IPS DF 19.7 (cell line): ENCODE results near the gene LYZ.
"Not testable (repeated sequence)": the region's sequence is repeated elsewhere in the genome, so short reads cannot be mapped to it uniquely, and the experiment has no call there.

Source experiments
- DNase-seq: peaks from one replicate; pipeline ENCODE4 v3.0.0-alpha.2; 2013; ENCODE audit warnings: low read depth, low spot score

The LYZ gene

DNA sequence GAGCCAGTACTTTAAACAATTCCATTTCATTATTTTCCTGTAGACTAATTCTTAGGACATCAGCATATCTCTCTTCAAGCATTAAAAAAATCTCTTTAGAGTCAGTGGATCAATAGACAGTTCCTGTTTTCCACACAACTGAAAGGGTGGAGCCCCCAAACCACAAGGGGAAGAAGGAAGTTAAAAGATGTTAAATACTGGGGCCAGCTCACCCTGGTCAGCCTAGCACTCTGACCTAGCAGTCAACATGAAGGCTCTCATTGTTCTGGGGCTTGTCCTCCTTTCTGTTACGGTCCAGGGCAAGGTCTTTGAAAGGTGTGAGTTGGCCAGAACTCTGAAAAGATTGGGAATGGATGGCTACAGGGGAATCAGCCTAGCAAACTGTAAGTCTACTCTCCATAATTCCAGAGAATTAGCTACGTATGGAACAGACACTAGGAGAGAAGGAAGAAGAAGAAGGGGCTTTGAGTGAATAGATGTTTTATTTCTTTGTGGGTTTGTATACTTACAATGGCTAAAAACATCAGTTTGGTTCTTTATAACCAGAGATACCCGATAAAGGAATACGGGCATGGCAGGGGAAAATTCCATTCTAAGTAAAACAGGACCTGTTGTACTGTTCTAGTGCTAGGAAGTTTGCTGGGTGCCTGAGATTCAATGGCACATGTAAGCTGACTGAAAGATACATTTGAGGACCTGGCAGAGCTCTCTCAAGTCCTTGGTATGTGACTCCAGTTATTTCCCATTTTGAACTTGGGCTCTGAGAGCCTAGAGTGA is at the start of gene LYZ:
Gene LYZ, plus strand, starts transcription at position 220 of the 777 bp plus-strand sequence. Its CDS starts 28 bp downstream, at position 248.
- DNase-seq: no peak

DNA sequence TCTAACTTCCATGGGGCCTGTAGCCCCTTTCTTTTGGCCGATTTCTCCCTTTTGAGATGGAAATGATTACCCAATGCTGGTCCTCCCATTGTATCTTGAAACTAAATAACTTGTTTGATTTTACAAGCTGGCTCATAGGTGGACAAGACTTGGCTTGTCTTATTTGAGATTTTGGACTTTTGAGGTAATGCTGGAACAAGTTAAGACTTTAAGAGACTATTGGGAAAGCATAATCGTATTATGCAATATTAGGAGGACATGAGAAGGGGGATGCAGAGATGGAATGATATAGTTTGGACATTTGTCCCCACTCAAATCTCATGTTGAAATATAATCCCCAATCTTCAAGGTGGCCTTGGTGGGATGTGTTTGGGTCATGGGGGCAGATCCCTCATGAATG is 49.2 kb upstream of the LYZ start:
- no peak for DNase-seq

GRCh38 chr12:69304284-69304683 is 43.9 kb upstream of the LYZ start:
- DNase-seq: no peak

- no peak for DNase-seq
Observed at GRCh38 chr12:69309461-69309860, 38.7 kb upstream of the LYZ start.

DNA sequence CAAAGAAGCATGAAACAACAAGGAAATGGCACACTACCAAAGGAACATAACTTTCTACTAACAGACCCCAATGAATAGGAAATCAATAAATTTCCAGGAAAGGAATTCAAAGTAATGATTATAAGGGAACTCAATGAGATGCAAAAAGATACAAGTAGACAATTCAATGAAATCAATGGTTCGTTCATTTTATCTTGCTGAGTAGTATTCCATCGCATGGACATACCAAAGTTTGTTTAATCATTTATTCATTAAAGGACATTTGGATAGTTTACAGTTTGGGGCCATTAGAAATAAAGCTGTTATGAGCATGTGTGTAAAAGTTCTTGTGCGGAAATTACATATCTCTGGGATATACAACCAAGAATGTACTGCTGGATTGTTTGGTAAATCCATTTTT is 35.0 kb upstream of the LYZ start:
- DNase-seq: no peak

DNA sequence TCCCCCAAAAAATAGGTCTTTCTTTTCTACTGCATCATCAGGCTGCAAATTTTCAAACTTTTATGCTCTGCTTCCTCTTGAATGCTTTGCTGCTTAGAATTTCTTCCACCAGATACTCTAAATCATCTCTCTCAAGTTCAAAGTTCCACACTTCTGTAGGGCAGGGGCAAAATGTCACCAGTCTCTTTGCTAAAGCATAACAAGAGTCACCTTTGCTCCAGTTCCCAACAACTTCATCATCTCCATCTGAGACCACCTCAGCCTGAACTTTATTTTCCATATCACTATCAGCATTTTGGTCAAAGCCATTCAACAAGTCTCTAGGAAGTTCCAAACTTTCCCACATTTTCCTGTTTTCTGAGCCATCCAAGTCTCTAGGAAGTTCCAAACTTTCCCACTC is 31.4 kb upstream of the LYZ start:
- not testable (repeated sequence) for DNase-seq

DNA sequence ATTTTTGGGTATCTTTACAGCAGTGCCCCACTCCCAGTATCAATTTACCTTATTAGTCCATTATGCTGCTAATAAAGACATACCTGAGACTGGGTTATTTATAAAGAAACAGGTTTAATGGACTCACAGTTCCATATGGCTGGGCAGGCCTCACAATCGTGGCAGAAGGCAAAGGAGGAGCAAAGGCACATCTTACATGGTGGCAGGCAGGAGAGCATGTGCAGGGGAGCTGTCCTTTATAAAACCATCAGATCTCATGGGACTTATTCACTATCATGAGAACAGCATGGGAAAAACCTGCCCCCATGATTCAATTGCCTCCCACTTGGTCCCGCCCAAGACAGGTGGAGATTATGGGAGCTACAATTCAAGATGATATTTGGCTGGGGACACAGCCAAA is 30.9 kb upstream of the LYZ start:
- DNase-seq: not testable (repeated sequence)

DNA sequence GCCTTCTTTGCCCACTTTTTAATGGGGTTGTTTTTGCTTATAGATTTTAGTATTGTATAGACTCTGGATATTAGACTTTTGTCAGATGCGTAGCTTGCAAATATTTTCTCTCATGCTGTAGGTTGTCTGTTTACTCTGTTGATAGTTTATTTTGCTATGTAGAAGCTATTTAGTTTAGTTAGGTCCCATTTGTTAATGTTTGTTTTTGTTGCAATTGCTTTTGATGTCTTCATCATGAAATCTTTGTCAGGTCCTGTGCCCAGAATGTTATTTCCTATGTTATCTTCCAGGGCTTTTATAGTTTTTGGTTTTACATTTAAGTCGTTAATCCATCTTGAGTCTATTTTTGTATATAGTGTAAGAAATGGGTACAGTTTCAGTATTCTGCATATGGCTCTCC is 30.0 kb upstream of the LYZ start:
- no peak for DNase-seq

DNA sequence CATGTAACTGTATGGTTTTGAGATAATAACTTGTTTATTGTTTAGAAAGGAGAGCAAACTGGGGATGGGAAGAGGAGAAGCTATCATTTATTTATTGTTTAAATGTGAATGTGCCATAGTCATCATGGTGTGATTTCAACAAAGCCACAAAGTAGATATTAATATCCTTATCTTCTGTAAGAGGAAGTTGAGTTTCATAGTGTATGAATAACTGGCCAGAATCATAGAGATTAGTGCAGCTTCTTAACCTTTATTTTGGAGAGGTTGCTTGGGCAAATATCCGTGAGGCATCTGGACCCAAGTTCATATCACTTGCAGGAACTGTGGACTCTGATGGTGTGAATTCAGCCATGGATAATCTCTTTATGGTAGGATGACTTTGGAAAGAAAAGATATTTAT is 26.8 kb upstream of the LYZ start:
- no peak for DNase-seq

DNA sequence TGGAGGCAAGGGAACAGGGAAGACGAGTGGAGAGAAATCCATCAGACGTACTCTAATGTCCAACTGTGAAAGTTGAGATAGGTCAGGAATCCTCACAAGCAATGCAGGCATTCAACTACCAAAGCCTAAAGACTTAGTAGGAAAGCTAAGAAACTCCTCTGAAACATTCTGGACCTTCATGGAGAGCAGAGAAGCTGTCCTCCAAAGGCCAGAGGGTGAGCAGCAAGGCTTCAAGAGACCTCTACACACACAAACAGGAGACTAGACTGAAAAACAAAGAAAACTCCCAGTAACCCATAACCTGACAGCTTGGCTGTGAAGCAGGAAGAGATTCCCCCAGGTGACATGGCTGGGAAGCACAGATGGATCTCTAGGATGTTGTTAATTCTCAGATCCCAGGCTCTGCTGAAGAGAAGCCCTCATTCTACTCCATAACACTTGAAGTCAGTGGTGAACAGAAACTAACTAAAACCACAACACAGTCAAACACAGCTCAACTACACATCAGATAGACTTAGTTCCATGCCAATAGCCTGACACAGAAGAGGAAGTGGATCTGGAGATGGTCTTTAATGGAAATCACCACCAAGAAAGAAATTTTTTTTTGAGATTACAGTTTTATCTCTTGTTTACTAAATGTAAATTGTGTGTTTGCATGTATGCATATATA is 23.2 kb upstream of the LYZ start:
- no peak for DNase-seq

DNA sequence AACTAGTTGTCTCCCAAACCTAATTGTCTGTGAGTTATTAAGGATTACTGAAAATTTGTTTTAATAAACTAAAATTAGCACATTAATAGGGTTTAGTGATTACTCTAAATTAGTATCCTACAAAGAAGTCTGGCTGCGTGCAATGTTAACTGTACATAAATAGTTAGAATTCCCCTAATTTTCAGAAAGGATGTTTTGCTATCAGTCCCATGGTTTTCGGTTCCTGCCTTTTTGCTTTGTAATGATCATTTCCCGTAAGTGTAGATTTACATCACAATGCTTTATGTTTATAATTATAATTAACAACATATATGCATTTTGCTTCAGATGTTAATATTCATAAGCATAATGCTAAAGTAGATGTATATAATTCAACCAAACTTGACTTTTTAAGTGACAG is 19.8 kb upstream of the LYZ start:
- no peak for DNase-seq

DNA sequence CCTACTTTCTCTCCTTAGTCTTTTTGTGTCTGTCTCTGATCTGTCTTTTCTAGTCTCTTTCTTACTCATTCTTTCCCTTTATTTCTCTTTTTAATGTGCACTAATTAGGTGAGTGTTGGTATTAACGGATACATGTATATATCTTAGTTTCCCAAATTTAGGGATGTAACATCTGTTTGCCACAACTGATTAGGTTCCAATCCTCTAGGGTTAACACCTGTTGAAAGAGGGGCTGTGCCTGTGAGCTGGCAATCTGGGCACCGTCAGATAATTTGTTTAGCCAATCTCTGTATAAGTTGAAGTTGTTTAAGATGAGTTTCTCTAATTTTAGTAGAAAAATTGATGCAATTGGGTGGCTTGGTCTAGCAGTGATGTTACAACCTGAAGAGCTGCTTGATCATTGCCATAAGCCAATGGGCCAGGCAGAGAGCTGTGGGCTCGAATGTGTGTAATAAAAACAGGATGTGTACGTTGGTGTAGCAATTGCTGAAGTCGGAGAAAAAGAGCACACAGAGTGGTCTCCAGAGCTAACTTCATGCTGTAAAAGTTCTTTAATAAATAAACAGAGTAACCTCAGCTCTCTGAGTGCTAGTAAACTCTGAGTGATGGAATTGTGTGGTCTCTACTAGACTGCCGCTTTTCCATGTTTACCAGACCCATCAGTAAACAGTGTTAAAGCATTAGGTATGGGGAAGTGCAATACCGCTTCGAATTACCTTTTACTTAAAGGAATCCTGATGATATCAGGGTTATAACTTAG is 18.3 kb upstream of the LYZ start:
- no peak for DNase-seq

- peak; percentile 28 for DNase-seq
Observed at GRCh38 chr12:69330475-69331473, 17.4 kb upstream of the LYZ start.

DNA sequence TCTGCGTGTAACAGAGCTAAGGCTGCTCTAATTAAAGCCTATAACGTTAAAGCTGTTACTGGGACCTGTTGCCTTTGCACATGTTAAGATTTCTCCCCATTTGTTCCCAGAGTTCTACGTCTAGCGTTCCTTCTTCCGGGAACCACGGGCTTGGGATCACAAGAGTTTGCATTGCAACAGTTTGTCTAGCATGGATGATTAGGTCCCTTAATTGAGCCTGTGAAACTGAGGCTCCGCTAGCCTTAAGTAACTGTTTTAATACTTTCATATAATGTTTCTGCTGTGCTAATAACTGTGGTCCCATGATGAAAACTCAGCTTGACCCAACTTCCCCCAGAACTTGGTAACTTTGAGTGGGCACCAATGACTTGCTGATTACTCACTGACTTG is 16.7 kb upstream of the LYZ start:
- no peak for DNase-seq

DNA sequence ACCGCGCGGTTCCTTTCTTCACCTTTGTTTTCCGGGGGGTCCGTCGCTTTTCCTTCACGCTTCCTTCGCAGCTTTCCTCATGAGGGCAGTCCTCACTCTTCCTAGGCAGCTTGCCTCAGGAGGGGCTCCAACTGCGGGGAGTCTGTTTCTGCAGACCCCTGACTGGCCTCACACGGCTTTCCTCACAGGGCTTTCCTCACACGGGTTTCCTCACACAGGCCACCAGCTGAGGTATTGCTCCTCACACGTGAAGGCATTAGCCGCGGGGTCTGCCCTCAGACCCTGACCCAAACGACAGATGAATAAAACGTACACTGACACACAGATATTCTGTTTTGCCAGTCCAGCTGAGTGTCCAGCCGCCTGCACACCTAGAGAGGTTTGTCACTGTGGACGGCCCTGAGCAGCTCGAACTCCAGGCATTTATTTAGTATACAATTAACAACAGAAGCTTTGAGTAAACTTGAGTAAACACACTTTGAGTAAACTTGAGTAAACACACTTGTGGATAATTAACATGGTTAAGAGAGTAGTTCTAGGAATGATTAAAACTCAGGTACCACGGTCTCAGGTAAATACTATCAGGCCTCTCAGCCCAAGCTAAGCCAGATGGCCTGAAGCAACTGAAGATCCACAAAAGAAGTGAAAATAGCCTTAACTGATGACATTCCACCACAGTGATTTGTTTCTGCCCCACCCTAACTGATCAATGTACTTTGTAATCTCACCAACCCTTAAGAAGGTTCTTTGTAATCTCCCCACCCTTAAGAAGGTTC is 16.1 kb upstream of the LYZ start:
- no peak for DNase-seq

- DNase-seq: no peak
Observed at GRCh38 chr12:69332815-69333358, 15.3 kb upstream of the LYZ start.

- no peak for DNase-seq
Observed at GRCh38 chr12:69334158-69334557, 14.0 kb upstream of the LYZ start.

DNA sequence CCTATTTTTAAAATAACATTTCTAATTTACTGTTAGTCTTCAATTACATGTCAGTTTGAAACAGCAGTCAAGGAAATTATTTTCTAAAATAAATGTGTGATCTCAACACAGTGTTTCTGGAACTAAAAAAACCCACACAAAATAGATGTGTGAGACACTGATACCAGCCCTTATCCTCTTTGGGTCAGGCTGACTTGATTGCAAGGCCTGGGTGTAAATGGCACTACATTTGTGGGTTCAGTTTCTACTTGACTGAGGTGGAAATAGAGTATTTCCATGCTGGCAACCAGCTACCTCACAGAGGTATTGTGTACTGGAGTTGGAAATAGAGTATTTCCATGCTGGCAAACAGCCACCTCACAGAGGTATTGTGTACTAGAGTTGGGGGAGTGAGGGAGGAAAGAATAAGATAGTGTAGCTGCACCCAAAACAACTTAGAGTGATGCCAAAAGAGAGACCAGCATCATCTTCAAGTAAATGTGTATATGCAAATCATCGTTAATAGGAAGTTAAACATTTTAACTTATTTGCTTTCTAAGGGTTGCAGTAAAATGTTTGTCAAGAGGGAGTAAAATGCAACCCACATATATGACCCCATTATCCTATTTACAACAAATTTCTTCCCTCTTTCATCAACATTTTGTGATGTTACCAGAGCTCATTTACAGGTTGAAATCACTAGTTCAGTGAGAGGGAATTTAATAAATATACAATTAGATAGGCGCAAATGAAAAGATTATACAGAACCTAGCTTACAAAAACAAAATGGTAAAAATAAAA is 10.7 kb upstream of the LYZ start:
- DNase-seq: no peak

DNA sequence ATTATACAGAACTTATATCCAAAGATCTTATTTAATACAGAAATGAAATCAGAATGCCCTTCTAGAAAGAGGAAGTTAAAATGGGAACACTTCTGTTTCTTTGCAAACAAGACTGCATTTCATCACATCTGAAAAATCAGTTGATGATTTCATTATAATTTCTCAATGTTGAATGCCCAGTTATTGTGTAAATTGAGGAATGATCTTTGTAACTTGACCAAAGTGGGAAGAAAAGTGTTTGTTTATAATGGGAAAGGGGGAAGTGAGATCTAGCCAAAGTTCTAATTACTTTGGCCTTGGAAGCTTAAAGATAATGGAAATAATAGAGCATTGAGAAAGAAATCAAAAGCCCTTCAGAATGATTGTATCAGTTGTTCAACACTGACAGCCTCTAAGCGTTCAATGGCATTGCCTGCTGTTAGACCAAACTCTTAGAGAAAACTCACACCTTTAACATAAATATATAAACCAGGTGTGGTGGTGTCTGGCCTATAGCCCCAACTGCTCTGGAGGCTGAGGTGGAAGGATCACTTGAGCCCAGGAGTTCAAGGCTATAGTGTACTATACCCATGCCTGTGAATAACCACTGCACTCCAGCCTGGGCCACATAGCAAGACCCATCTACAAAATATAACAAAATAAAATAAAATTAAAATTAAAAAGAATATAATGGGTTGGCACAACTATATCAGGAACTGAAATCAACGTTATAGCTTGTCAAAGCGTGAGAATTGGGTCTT is 9.9 kb upstream of the LYZ start:
- no peak for DNase-seq
